ENCODE results near the gene ASIC3.
"Not testable (repeated sequence)": the region's sequence is repeated elsewhere in the genome, so short reads cannot be mapped to it uniquely, and the experiment has no call there.

The ASIC3 gene

GRCh38 chr7:151032936-151033863, 15.1 kb upstream of the ASIC3 start:
- Mint-ChIP-seq H3K9me3 (no peaks in the 10 kb centered on the region), H3K36me3 (ENCODE audit: low read depth) (peaks cover 59% of the 10 kb centered on the region), H3K4me3 (no peak overlapping the region), H3K27ac (peak overlapping the region; percentile 48), H3K4me1 (ENCODE audit: low read depth) (peaks cover 54% of the 10 kb centered on the region), H3K27me3 (no peaks in the 10 kb centered on the region)
- intact Hi-C loops (cut with micrococcal nuclease), result no loop called here

- intact Hi-C loops (cut with micrococcal nuclease), result no loop called here
- Mint-ChIP-seq H3K27ac (peak overlapping the region; percentile 48), H3K27me3 (no peaks in the 10 kb centered on the region), H3K9me3 (no peaks in the 10 kb centered on the region), H3K36me3 (ENCODE audit: low read depth) (peaks cover 59% of the 10 kb centered on the region), H3K4me3 (no peak overlapping the region), H3K4me1 (ENCODE audit: low read depth) (peaks cover 56% of the 10 kb centered on the region)
Measured at GRCh38 chr7:151033864-151034249, 14.5 kb upstream of the ASIC3 start.

GRCh38 chr7:151034312-151035025, 13.9 kb upstream of the ASIC3 start:
- Mint-ChIP-seq H3K4me3 (no peak overlapping the region), H3K9me3 (no peaks in the 10 kb centered on the region), H3K36me3 (ENCODE audit: low read depth) (peaks cover 59% of the 10 kb centered on the region), H3K27me3 (no peaks in the 10 kb centered on the region), H3K4me1 (ENCODE audit: low read depth) (peaks cover 57% of the 10 kb centered on the region), H3K27ac (peak overlapping the region; percentile 37)
- intact Hi-C loops (cut with micrococcal nuclease), result no loop called here

- H3K4me3 Mint-ChIP-seq, result no peak overlapping the region
- H3K36me3 Mint-ChIP-seq (ENCODE audit: low read depth), result peaks cover 59% of the 10 kb centered on the region
- no peaks in the 10 kb centered on the region for H3K27me3 Mint-ChIP-seq
- H3K27ac Mint-ChIP-seq, result peak overlapping the region; percentile 37
- H3K4me1 Mint-ChIP-seq (ENCODE audit: low read depth), result peaks cover 58% of the 10 kb centered on the region
- intact Hi-C loops (cut with micrococcal nuclease), result no loop called here
- H3K9me3 Mint-ChIP-seq, result no peaks in the 10 kb centered on the region
Measured at GRCh38 chr7:151035026-151035717, 13.2 kb upstream of the ASIC3 start.

- H3K9me3 Mint-ChIP-seq, result no peaks in the 10 kb centered on the region
- no peak overlapping the region for H3K4me3 Mint-ChIP-seq
- peaks cover 59% of the 10 kb centered on the region for H3K36me3 Mint-ChIP-seq (ENCODE audit: low read depth)
- no peak overlapping the region for H3K27ac Mint-ChIP-seq
- peaks cover 61% of the 10 kb centered on the region for H3K4me1 Mint-ChIP-seq (ENCODE audit: low read depth)
- no peaks in the 10 kb centered on the region for H3K27me3 Mint-ChIP-seq
- intact Hi-C loops (cut with micrococcal nuclease), result no loop called here
Measured at GRCh38 chr7:151035902-151036301, 12.4 kb upstream of the ASIC3 start.

- Mint-ChIP-seq H3K36me3 (ENCODE audit: low read depth) (peaks cover 71% of the 10 kb centered on the region), H3K4me1 (ENCODE audit: low read depth) (peaks cover 36% of the 10 kb centered on the region), H3K27ac (peak overlapping the region; percentile 16), H3K27me3 (no peaks in the 10 kb centered on the region), H3K4me3 (no peak overlapping the region), H3K9me3 (no peaks in the 10 kb centered on the region)
- intact Hi-C loops (cut with micrococcal nuclease), result no loop called here
Measured at GRCh38 chr7:151038951-151039849, 9.1 kb upstream of the ASIC3 start.

GRCh38 chr7:151039850-151040548, 8.3 kb upstream of the ASIC3 start:
- H3K9me3 Mint-ChIP-seq, result no peaks in the 10 kb centered on the region
- peaks cover 29% of the 10 kb centered on the region for H3K4me1 Mint-ChIP-seq (ENCODE audit: low read depth)
- no peak overlapping the region for H3K4me3 Mint-ChIP-seq
- intact Hi-C loops (cut with micrococcal nuclease), result no loop called here
- H3K36me3 Mint-ChIP-seq (ENCODE audit: low read depth), result peaks cover 71% of the 10 kb centered on the region
- no peak overlapping the region for H3K27ac Mint-ChIP-seq
- no peaks in the 10 kb centered on the region for H3K27me3 Mint-ChIP-seq

- Mint-ChIP-seq H3K4me3 (no peak overlapping the region), H3K4me1 (ENCODE audit: low read depth) (peaks cover 23% of the 10 kb centered on the region), H3K9me3 (no peaks in the 10 kb centered on the region)
Measured at GRCh38 chr7:151040616-151041375, 7.5 kb upstream of the ASIC3 start.

GRCh38 chr7:151043449-151043848, 4.9 kb upstream of the ASIC3 start:
- H3K27ac Mint-ChIP-seq; H3K9me3 Mint-ChIP-seq; H3K27me3 Mint-ChIP-seq; H3K4me3 Mint-ChIP-seq; intact Hi-C loops (cut with micrococcal nuclease): not testable (repeated sequence)
- Mint-ChIP-seq H3K36me3 (ENCODE audit: low read depth) (peaks cover 51% of the 10 kb centered on the region), H3K4me1 (ENCODE audit: low read depth) (peaks cover 32% of the 10 kb centered on the region)

More at GRCh38 chr7:151040616-151041375, 7.5 kb upstream of the ASIC3 start:
- Mint-ChIP-seq H3K27me3 (no peaks in the 10 kb centered on the region), H3K36me3 (ENCODE audit: low read depth) (peaks cover 71% of the 10 kb centered on the region), H3K27ac (no peak overlapping the region)
- intact Hi-C loops (cut with micrococcal nuclease), result no loop called here

- H3K4me3 Mint-ChIP-seq, result no peak overlapping the region
- peaks cover 51% of the 10 kb centered on the region for H3K36me3 Mint-ChIP-seq (ENCODE audit: low read depth)
- peaks cover 10% of the 10 kb centered on the region for H3K27me3 Mint-ChIP-seq
- H3K27ac Mint-ChIP-seq, result no peak overlapping the region
- intact Hi-C loops (cut with micrococcal nuclease), result no loop called here
- peaks cover 27% of the 10 kb centered on the region for H3K4me1 Mint-ChIP-seq (ENCODE audit: low read depth)
- no peaks in the 10 kb centered on the region for H3K9me3 Mint-ChIP-seq
Measured at GRCh38 chr7:151043959-151044358, 4.4 kb upstream of the ASIC3 start.

GRCh38 chr7:151045262-151045661, 3.1 kb upstream of the ASIC3 start:
- Mint-ChIP-seq H3K36me3 (ENCODE audit: low read depth) (peaks cover 51% of the 10 kb centered on the region), H3K27ac (no peak overlapping the region), H3K27me3 (peaks cover 23% of the 10 kb centered on the region), H3K4me3 (no peak overlapping the region), H3K9me3 (no peaks in the 10 kb centered on the region), H3K4me1 (ENCODE audit: low read depth) (peaks cover 14% of the 10 kb centered on the region)
- intact Hi-C loops (cut with micrococcal nuclease), result no loop called here

GRCh38 chr7:151045967-151046366, 2.4 kb upstream of the ASIC3 start:
- H3K27ac Mint-ChIP-seq, result no peak overlapping the region
- H3K36me3 Mint-ChIP-seq (ENCODE audit: low read depth), result peaks cover 51% of the 10 kb centered on the region
- H3K4me3 Mint-ChIP-seq, result no peak overlapping the region
- no peaks in the 10 kb centered on the region for H3K9me3 Mint-ChIP-seq
- H3K4me1 Mint-ChIP-seq (ENCODE audit: low read depth), result peaks cover 12% of the 10 kb centered on the region
- intact Hi-C loops (cut with micrococcal nuclease), result no loop called here
- peaks cover 28% of the 10 kb centered on the region for H3K27me3 Mint-ChIP-seq

All from dendritic cell treated with granulocyte-macrophage colony-stimulating factor and Interleukin-4, amounts not matched to agents 40 ng/mL and 50 ng/mL, for 4 days (primary cell).